HepG2 (cell line): ENCODE data around the gene SMARCD1. TPM values are rescaled to one million over a fixed set of nuclear protein-coding genes. Genes with fewer than 3 reads are reported as not detected.
A peak's percentile ranks its signal among the peaks of the same experiment; 100 is the strongest.

ENCODE experiments used
- ATAC-seq: fragments of 200-7000 bp; cut with Tn5 transposase; 3 replicates; pipeline ENCODE4 v1.9.1; 2020; ENCODE audit warnings: mild to moderate bottlenecking, moderate library complexity
- BruUV-seq: library from RNA; stranded (reverse); fragments of 400-500 nt; replicated peaks from 2 replicates; lab custom pipeline; 2021; lab: Mats Ljungman, UMichigan
- CTCF ChIA-PET: fragments of 300-600 bp; formaldehyde crosslinking; extraction: SDS; loops from one replicate; lab custom pipeline; 2021; ENCODE audit warnings: low total read pairs, inconsistent platforms, low intra/inter-chr PET ratio; lab: Yijun Ruan, JAX
- POLR2A ChIA-PET: fragments of 350-600 bp; sonication (Branson Sonifier 250); formaldehyde crosslinking; loops from one replicate; lab custom pipeline; 2020; ENCODE audit warnings: antibody characterized with exemption, inconsistent platforms; lab: Yijun Ruan, JAX
- DNase-seq: peaks from one replicate; pipeline ENCODE4 v3.0.0-alpha.2; 2015; ENCODE audit warnings: low spot score
- FAIRE-seq: peaks from 3 replicates; lab custom pipeline; 2011; peaks lifted over from hg19 to GRCh38; lab: Jason Lieb, UNC
- H2AFZ ChIP-seq: one replicate; pipeline ENCODE4 v1.6.1; 2011; ENCODE audit warnings: low read length, inconsistent platforms
- H3K27ac ChIP-seq: fragments of 300-600 bp; 3 replicates; pipeline ENCODE4 v1.8.0; 2011; ENCODE audit warnings: mixed run types, mild to moderate bottlenecking, mixed read lengths, low read length, inconsistent platforms; ENCODE audit not compliant: insufficient read depth; ENCODE audit errors: extremely low read length
- H3K27me3 ChIP-seq, 2 experiments: fragments of 200-600 bp in 1 of 2; 2 replicates in 1 of 2; 3 replicates in 1 of 2; pipeline versions ENCODE4 v1.6.0 to v1.8.0; 2011; ENCODE audit warnings: low read length in 2 of 2, mild to moderate bottlenecking in 2 of 2, moderate library complexity in 2 of 2, inconsistent platforms in 1 of 2; ENCODE audit not compliant: insufficient read depth in 2 of 2, control insufficient read depth in 1 of 2
- H3K36me3 ChIP-seq, 2 experiments: fragments of 200-600 bp in 1 of 2; replicated peaks in 1 of 2; 2 replicates in 1 of 2; 3 replicates in 1 of 2; pipeline versions ENCODE4 v1.5.1 to v1.8.0; 2011; ENCODE audit warnings: low read length in 2 of 2, inconsistent platforms in 1 of 2; ENCODE audit not compliant: insufficient read depth in 2 of 2, control insufficient read depth in 1 of 2
- H3K4me1 ChIP-seq: 2 replicates; pipeline ENCODE4 v1.5.1; 2012; ENCODE audit warnings: low read length, inconsistent platforms; ENCODE audit not compliant: insufficient read depth
- H3K4me2 ChIP-seq: 2 replicates; pipeline ENCODE4 v1.6.0; 2011; ENCODE audit warnings: low read depth, low read length, inconsistent platforms
- H3K4me3 ChIP-seq, 3 experiments: fragments of 200-600 bp in 1 of 3; sonication (generic), shearing (Covaris generic) in 1 of 3; replicated peaks in 1 of 3; 2 replicates each; pipeline ENCODE4 v1.5.1; 2011 to 2016; ENCODE audit warnings: low read length in 3 of 3, inconsistent platforms in 2 of 3, low read depth in 2 of 3, mild to moderate bottlenecking in 2 of 3, control low read depth in 1 of 3, mixed read lengths in 1 of 3; ENCODE audit not compliant: insufficient read depth in 1 of 3
- H3K79me2 ChIP-seq: one replicate; pipeline ENCODE4 v1.6.1; 2011; ENCODE audit warnings: low read length, inconsistent platforms; ENCODE audit not compliant: insufficient read depth
- H3K9ac ChIP-seq: 2 replicates; pipeline ENCODE4 v1.6.0; 2011; ENCODE audit warnings: mild to moderate bottlenecking, low read depth, low read length, inconsistent platforms; ENCODE audit not compliant: insufficient read depth
- H3K9me3 ChIP-seq: 2 replicates; pipeline ENCODE4 v1.5.1; 2012; ENCODE audit warnings: mild to moderate bottlenecking, low read length
- H4K20me1 ChIP-seq: 2 replicates; pipeline ENCODE4 v1.6.0; 2011; ENCODE audit warnings: inconsistent platforms, mild to moderate bottlenecking, low read length, moderate library complexity; ENCODE audit not compliant: insufficient read depth
- CAMTA2 ChIP-seq: sonication (generic); formaldehyde crosslinking; IDR thresholded peaks from 2 replicates; pipeline ENCODE4 v1.4.0; 2020; ENCODE audit warnings: mild to moderate bottlenecking, missing genetic modification reagents, borderline replicate concordance
- HDAC1 ChIP-seq: sonication (generic); formaldehyde crosslinking; IDR thresholded peaks from 2 replicates; pipeline ENCODE4 v1.5.1; 2020; ENCODE audit warnings: mild to moderate bottlenecking, missing genetic modification reagents
- MTF1 ChIP-seq: sonication (generic); formaldehyde crosslinking; IDR thresholded peaks from 2 replicates; pipeline ENCODE4 v1.5.0; 2020; ENCODE audit warnings: missing genetic modification reagents
- MXI1 ChIP-seq: IDR thresholded peaks from 3 replicates; pipeline ENCODE4 v1.6.1; 2012; ENCODE audit warnings: low read depth, low read length, inconsistent platforms, borderline replicate concordance
- SOX6 ChIP-seq, 2 experiments: fragments of 450-650 bp in 1 of 2; sonication (generic) in 1 of 2; formaldehyde crosslinking in 1 of 2; IDR thresholded peaks; 2 replicates each; pipeline versions ENCODE4 v1.4.0 to v1.6.1; 2017 to 2020; ENCODE audit warnings: antibody characterized with exemption in 1 of 2, mild to moderate bottlenecking in 1 of 2, missing genetic modification reagents in 1 of 2
- USF2 ChIP-seq, 2 experiments: sonication (generic) in 1 of 2; formaldehyde crosslinking in 1 of 2; IDR thresholded peaks; 2 replicates each; pipeline versions ENCODE4 v1.5.1 to v1.6.1; 2011 to 2020; ENCODE audit warnings: borderline replicate concordance in 1 of 2, low read depth in 1 of 2, low read length in 1 of 2, mild to moderate bottlenecking in 1 of 2, missing genetic modification reagents in 1 of 2, moderate library complexity in 1 of 2
- XRCC5 ChIP-seq: fragments of 200-400 bp; formaldehyde crosslinking; optimal IDR thresholded peaks from 2 replicates; pipeline ENCODE3; 2017; ENCODE audit warnings: mild to moderate bottlenecking, low read length
- YEATS4 ChIP-seq: sonication (generic); formaldehyde crosslinking; IDR thresholded peaks from 2 replicates; pipeline ENCODE4 v1.4.0; 2020; ENCODE audit warnings: missing genetic modification reagents, borderline replicate concordance
- ZBTB10 ChIP-seq: sonication (generic); formaldehyde crosslinking; IDR thresholded peaks from 2 replicates; pipeline ENCODE4 v1.4.0; 2020; ENCODE audit warnings: missing genetic modification reagents, borderline replicate concordance
- ZNF282 ChIP-seq: fragments of 450-650 bp; IDR thresholded peaks from 2 replicates; pipeline ENCODE4 v1.6.1; 2018; ENCODE audit not compliant: partially characterized antibody
- ZNF687 ChIP-seq: sonication (generic); formaldehyde crosslinking; IDR thresholded peaks from 2 replicates; pipeline ENCODE4 v1.5.1; 2020; ENCODE audit warnings: mild to moderate bottlenecking, missing genetic modification reagents, moderate library complexity
- WGBS: methylation state at CpG from one replicate; pipeline ENCODE4 v1.1.6; 2017; ENCODE audit warnings: low lambda C conversion rate; 5-methylcytosine and 5-hydroxymethylcytosine counted together
- in situ Hi-C: cut with HindIII; loops from 2 replicates; pipeline ENCODE4 v1.10.0; 2017; ENCODE audit warnings: low pct_unique_long_range_greater_than_20kb; ENCODE audit not compliant: extremely low pct_ligation_motif_present
- intact Hi-C: fragments of 100-400 bp; cut with micrococcal nuclease; formaldehyde crosslinking; loops from one replicate; pipeline ENCODE4 v1.10.0; 2022; ENCODE audit not compliant: unreplicated experiment
- polyA plus RNA-seq, 8 experiments: library from polyadenylated mRNA; depleted of rRNA in 3 of 8; stranded (reverse) in 7 of 8; unstranded in 1 of 8; fragments of >200 nt; fragmentation: Illumina TruSeq in 4 of 8; extraction: Trizol in 4 of 8; gene quantifications; 2 replicates each; pipeline versions ENCODE4 v1.2.1 to v1.2.3, GENCODE V29; 2011 to 2016; ENCODE audit warnings: low read depth in 4 of 8, missing spikeins in 1 of 8, mixed read lengths in 1 of 8; ENCODE audit not compliant: insufficient read depth in 1 of 8
- total RNA-seq, 5 experiments: library from RNA; depleted of rRNA; stranded (reverse); fragments of >200 nt; fragmentation: Illumina TruSeq; extraction: Trizol; gene quantifications; 2 replicates each; pipeline ENCODE4 v1.2.3, GENCODE V29; 2016; ENCODE audit warnings: low read depth in 1 of 5

The SMARCD1 gene
- total and polyA plus RNA-seq, 2 of the 13 experiments (the other 11 are each of a cell fraction or from before 2014, with no cell fraction given) = 51.7 to 54.6 TPM

DNA sequence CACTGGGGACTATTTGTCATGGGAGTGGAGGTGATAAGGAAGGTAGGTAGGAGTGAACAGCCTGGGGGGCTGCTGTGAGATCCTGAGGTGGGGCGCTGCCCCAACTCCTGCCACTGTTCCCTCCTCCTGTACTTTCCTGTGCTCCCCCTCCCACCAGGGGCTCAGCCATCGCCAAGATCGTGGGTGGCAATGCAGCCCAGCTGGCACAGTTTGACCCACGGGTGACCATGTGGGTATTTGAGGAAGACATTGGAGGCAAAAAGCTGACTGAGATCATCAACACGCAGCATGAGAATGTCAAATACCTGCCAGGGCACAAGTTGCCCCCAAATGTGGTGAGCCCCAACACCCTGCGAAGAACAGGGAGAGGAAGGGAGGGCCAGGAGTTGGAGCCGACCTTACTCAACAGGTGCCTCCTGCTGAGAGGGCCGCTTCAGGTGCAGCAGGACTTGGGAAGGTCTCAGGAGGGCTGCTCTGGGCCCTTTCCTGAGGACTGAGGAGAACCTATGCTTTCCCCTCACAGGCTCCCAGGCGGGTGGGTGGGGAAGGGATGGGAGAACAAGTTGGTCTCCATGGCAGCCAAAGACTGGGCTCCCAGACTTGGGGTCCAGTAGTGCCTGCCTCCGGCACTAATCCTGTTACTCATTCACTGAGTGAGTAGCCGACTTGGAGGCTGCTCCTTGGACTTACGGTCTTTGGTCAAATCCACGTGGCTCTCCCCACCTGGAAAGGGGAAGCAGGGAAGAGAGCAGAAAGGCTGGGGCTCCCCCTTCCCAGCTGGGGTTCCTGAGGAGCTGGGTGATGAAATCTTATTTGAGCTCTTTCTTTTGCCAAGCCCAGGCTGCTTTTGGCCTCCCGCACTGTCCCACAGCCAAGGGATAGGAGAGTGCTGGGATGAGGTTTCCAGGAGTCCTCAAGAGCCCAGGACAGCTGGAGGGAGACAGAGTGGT, 19.6 kb downstream of the SMARCD1 start:
- Histone ChIP-seq H4K20me1 (no peaks in the 10 kb centered on the region), H3K27me3 (no peaks in the 10 kb centered on the region), H3K4me1 (peaks cover 77% of the 10 kb centered on the region), H3K9ac (peak overlapping the region; percentile 72), H3K79me2 (no peaks in the 10 kb centered on the region), H3K4me3 (peak overlapping the region; percentile 58 to 75 (median 64)), H3K4me2 (peak overlapping the region; percentile 96), H2AFZ (no peak overlapping the region), H3K9me3 (no peaks in the 10 kb centered on the region), H3K36me3 (peaks cover 0 to 8% of the 10 kb centered on the region in 2 experiments; a peak in 2 of 5 replicates), H3K27ac (peak overlapping the region; percentile 73)
- peak; percentile 45 for ATAC-seq
- BruUV-seq = no TSS peak
- intact Hi-C loops (no loop called here), in situ Hi-C loops (no loop called here)
- CTCF ChIA-PET = no interaction called here
- peak; percentile 41 for DNase-seq
- POLR2A ChIA-PET = interaction anchor here (0.5 to 4.6 kb wide), 11 partner anchors 7 to 296 kb away, joined by 3 to 93 read pairs (median 4); partner anchors contain the start of genes CERS5, COX14, LARP4 and SMARCD1
- 23% methylated on average over 13 of the region's 14 CpGs for WGBS
- no peak for FAIRE-seq
- TF ChIP-seq HDAC1 (CRISPR knock-in tag) = 0 out of 2 replicates have a peak, but pooled peaks have one; percentile 31
- TF ChIP-seq ZNF282 = no peak
- TF ChIP-seq ZNF687 (CRISPR knock-in tag) = peak; percentile 46; the same call in 1 of the 2 replicates
- peak; percentile 96 for TF ChIP-seq ZBTB10 (CRISPR knock-in tag)
- no peak for TF ChIP-seq USF2 (IDR thresholded peaks at IDR 0.05; ENCODE audit: low read depth, low read length)
- TF ChIP-seq USF2 (CRISPR knock-in tag; IDR thresholded peaks at IDR 0.05; ENCODE audit: borderline replicate concordance) = no peak
- TF ChIP-seq YEATS4 (CRISPR knock-in tag) = peak; percentile 53; the same call in 1 of the 2 replicates
- TF ChIP-seq SOX6 (IDR thresholded peaks at IDR 0.05) = no peak
- TF ChIP-seq SOX6 (CRISPR knock-in tag; IDR thresholded peaks at IDR 0.05) = 0 out of 2 replicates have a peak, but pooled peaks have one; percentile 17
- TF ChIP-seq MXI1 = peak; percentile 62; the same call in 1 of the 3 replicates
- no peak for TF ChIP-seq XRCC5
- no peak for TF ChIP-seq CAMTA2 (CRISPR knock-in tag)
- TF ChIP-seq MTF1 (CRISPR knock-in tag) = no peak
